ENCODE measurements around the gene ATG10. TPM values are rescaled to one million over a fixed set of nuclear protein-coding genes. Genes with fewer than 3 reads are reported as not detected.
"Not testable (repeated sequence)": the region's sequence is repeated elsewhere in the genome, so short reads cannot be mapped to it uniquely, and the experiment has no call there.

ATG10 gene
- total RNA-seq, 1 donor from 2014 or later: 6.1 TPM

- intact Hi-C loops (cut with micrococcal nuclease); H3K36me3 Mint-ChIP-seq (ENCODE audit: low read depth); H3K27me3 Mint-ChIP-seq (ENCODE audit: insufficient read depth); DNase-seq (ENCODE audit: low spot score); H3K4me3 Mint-ChIP-seq; H3K27ac Mint-ChIP-seq; H3K4me1 Mint-ChIP-seq (ENCODE audit: low read depth): not testable (repeated sequence)
- H3K9me3 Mint-ChIP-seq: peaks cover 27% of the 10 kb centered on the region
Measured at GRCh38 chr5:82042894-82043293, 71.1 kb downstream of the ATG10 start.

DNA sequence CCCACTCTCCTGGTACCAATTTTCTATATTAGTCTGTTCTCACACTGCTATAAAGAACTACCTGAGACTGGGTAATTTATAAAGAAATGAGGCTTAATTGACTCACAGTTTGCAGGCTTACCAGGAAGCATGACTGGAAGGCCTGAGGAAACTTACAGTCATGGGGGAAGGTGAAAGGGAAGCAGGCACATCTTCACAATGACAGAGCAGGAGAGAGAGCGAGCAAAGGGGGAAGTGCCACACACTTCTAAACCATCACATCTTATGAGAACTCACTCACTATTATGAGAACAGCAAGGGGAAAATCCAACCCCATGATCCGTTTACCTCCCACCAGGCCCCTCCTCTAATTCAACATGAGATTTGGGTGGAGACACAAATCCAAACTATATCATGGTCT is 72.2 kb downstream of the ATG10 start:
- H3K27ac Mint-ChIP-seq: no peak overlapping the region
- H3K9me3 Mint-ChIP-seq: peaks cover 25% of the 10 kb centered on the region
- no peaks in the 10 kb centered on the region for H3K4me1 Mint-ChIP-seq (ENCODE audit: low read depth)
- DNase-seq (ENCODE audit: low spot score): no peak
- H3K36me3 Mint-ChIP-seq (ENCODE audit: low read depth): peaks cover 4% of the 10 kb centered on the region
- no peaks in the 10 kb centered on the region for H3K27me3 Mint-ChIP-seq (ENCODE audit: insufficient read depth)
- H3K4me3 Mint-ChIP-seq: no peak overlapping the region
- intact Hi-C loops (cut with micrococcal nuclease): no loop called here

DNA sequence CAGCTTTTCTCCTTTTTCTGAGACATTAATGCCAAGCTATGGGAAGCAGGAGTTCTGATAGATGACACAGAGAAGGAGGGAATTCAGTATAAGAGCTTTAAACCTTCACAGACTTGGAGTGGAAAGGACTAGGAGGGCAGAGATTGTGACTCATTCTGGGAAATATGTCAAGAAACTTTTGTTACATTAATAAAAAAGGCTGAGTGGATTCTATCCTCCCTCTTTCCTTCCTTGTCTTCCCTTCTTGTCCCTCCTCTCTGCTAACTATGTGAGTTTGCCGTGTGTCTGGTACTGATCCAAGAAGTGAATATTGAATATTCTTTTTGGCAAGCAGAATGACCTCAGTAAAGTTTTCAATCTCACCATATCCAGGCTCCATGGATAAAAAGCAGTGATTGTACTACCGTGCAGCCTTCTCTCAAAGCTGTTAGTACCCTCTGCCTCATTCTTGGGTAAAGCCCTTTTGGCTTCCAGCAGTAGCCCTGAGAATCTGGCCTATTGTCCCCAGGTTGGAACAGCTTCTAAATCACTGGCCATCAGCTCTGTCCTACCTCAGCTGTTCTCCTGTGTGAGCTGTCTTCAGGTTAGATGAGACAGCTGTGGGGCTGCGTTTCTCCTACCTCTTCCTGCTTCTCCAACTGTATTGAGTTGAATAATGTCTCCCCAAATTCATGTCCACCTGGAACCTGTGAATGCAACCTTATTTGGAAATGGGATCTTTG is 73.9 kb downstream of the ATG10 start:
- DNase-seq (ENCODE audit: low spot score): no peak
- Mint-ChIP-seq H3K27me3 (ENCODE audit: insufficient read depth) (no peaks in the 10 kb centered on the region), H3K4me3 (no peak overlapping the region), H3K4me1 (ENCODE audit: low read depth) (no peaks in the 10 kb centered on the region), H3K9me3 (peaks cover 24% of the 10 kb centered on the region), H3K36me3 (ENCODE audit: low read depth) (peaks cover 4% of the 10 kb centered on the region), H3K27ac (no peak overlapping the region)
- intact Hi-C loops (cut with micrococcal nuclease): no loop called here

DNA sequence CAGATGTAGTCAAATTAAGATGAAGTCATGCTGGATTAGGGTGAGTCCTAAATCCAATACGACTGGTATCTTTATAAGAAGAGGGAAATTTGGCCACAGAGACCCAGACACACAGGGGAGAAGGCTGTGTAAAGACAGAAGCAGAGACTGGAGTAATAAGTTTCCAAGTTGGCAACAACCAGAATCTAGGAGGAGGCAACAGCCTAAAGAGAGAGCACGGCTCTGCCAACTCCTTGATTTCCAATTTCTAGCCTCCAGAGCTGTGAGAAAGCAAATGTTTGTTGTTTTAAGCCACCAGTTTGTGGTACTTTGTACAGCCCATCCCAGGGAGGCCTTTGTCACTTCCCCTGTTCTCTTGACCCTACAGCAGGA is 74.4 kb downstream of the ATG10 start:
- no peaks in the 10 kb centered on the region for H3K27me3 Mint-ChIP-seq (ENCODE audit: insufficient read depth)
- no peak overlapping the region for H3K4me3 Mint-ChIP-seq
- H3K27ac Mint-ChIP-seq: no peak overlapping the region
- DNase-seq (ENCODE audit: low spot score): no peak
- intact Hi-C loops (cut with micrococcal nuclease): no loop called here
- peaks cover 20% of the 10 kb centered on the region for H3K9me3 Mint-ChIP-seq
- no peaks in the 10 kb centered on the region for H3K4me1 Mint-ChIP-seq (ENCODE audit: low read depth)
- peaks cover 4% of the 10 kb centered on the region for H3K36me3 Mint-ChIP-seq (ENCODE audit: low read depth)

DNA sequence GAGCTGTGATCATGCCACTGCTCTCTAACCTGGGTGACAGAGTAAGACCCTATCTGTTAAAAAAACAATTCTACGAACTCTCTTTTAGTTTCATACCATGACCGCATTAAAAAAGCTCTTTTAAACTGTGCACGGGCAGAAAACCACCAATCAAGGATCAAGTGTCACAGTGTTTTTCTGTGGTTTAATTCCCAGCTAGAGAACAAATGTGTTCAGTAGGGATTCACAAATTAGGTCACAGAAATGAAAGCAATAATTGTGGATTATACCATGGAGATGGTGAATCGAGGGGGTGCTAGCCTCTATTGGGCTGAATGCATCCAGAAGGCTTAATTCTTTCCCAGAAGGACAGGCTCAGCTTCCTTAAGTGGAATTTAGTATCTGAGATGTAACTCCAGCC is 79.1 kb downstream of the ATG10 start:
- H3K4me3 Mint-ChIP-seq: no peak overlapping the region
- H3K4me1 Mint-ChIP-seq (ENCODE audit: low read depth): no peaks in the 10 kb centered on the region
- no peak overlapping the region for H3K27ac Mint-ChIP-seq
- no peaks in the 10 kb centered on the region for H3K9me3 Mint-ChIP-seq
- no peaks in the 10 kb centered on the region for H3K36me3 Mint-ChIP-seq (ENCODE audit: low read depth)
- DNase-seq (ENCODE audit: low spot score): no peak
- H3K27me3 Mint-ChIP-seq (ENCODE audit: insufficient read depth): no peaks in the 10 kb centered on the region
- intact Hi-C loops (cut with micrococcal nuclease): no loop called here

- intact Hi-C loops (cut with micrococcal nuclease): no loop called here
- Mint-ChIP-seq H3K36me3 (ENCODE audit: low read depth) (no peaks in the 10 kb centered on the region), H3K27ac (no peak overlapping the region), H3K9me3 (no peaks in the 10 kb centered on the region), H3K4me1 (ENCODE audit: low read depth) (no peaks in the 10 kb centered on the region), H3K27me3 (ENCODE audit: insufficient read depth) (no peaks in the 10 kb centered on the region), H3K4me3 (no peak overlapping the region)
- DNase-seq (ENCODE audit: low spot score): no peak
Measured at GRCh38 chr5:82054004-82054710, 82.3 kb downstream of the ATG10 start.

- no peak overlapping the region for H3K4me3 Mint-ChIP-seq
- DNase-seq (ENCODE audit: low spot score): no peak
- H3K36me3 Mint-ChIP-seq (ENCODE audit: low read depth): no peaks in the 10 kb centered on the region
- H3K27ac Mint-ChIP-seq: no peak overlapping the region
- H3K4me1 Mint-ChIP-seq (ENCODE audit: low read depth): no peaks in the 10 kb centered on the region
- no peaks in the 10 kb centered on the region for H3K9me3 Mint-ChIP-seq
- no peaks in the 10 kb centered on the region for H3K27me3 Mint-ChIP-seq (ENCODE audit: insufficient read depth)
- intact Hi-C loops (cut with micrococcal nuclease): no loop called here
Measured at GRCh38 chr5:82057051-82057450, 85.2 kb downstream of the ATG10 start.

GRCh38 chr5:82058710-82059109 is 86.9 kb downstream of the ATG10 start:
- no peak for DNase-seq (ENCODE audit: low spot score)

DNA sequence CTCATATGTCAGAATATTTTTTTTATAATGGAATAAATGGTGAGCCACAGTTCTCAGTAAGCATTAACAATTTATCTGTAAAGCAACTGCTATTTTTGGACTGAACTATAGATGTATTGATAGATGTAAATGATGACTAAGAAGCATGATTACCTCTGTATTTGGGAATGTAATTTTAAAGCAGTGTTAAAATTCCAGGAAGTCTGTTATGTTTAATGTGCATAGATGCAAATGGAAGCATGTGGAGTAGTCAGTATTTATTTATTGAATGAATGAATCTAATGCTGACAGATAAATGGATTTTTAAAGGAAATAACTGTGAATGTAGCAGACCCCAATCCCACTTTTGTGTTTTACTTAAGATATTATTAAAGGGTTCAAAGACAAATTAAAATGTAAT is 95.0 kb downstream of the ATG10 start:
- H3K36me3 Mint-ChIP-seq (ENCODE audit: low read depth): no peaks in the 10 kb centered on the region
- DNase-seq (ENCODE audit: low spot score): no peak
- intact Hi-C loops (cut with micrococcal nuclease): no loop called here
- H3K4me1 Mint-ChIP-seq (ENCODE audit: low read depth): peaks cover 4% of the 10 kb centered on the region
- H3K27ac Mint-ChIP-seq: no peak overlapping the region
- no peaks in the 10 kb centered on the region for H3K27me3 Mint-ChIP-seq (ENCODE audit: insufficient read depth)
- no peaks in the 10 kb centered on the region for H3K9me3 Mint-ChIP-seq
- no peak overlapping the region for H3K4me3 Mint-ChIP-seq

More at GRCh38 chr5:82058710-82059109, 86.9 kb downstream of the ATG10 start:
- Mint-ChIP-seq H3K27ac (no peak overlapping the region), H3K27me3 (ENCODE audit: insufficient read depth) (no peaks in the 10 kb centered on the region), H3K9me3 (no peaks in the 10 kb centered on the region), H3K36me3 (ENCODE audit: low read depth) (no peaks in the 10 kb centered on the region), H3K4me1 (ENCODE audit: low read depth) (no peaks in the 10 kb centered on the region), H3K4me3 (no peak overlapping the region)
- intact Hi-C loops (cut with micrococcal nuclease): no loop called here

- H3K36me3 Mint-ChIP-seq (ENCODE audit: low read depth); H3K4me1 Mint-ChIP-seq (ENCODE audit: low read depth); H3K27ac Mint-ChIP-seq; H3K9me3 Mint-ChIP-seq; H3K27me3 Mint-ChIP-seq (ENCODE audit: insufficient read depth); intact Hi-C loops (cut with micrococcal nuclease); DNase-seq (ENCODE audit: low spot score): not testable (repeated sequence)
- peak overlapping the region; percentile 17 for H3K4me3 Mint-ChIP-seq
Measured at GRCh38 chr5:82068042-82068441, 96.2 kb downstream of the ATG10 start.

- no peak overlapping the region for H3K4me3 Mint-ChIP-seq
- H3K27me3 Mint-ChIP-seq (ENCODE audit: insufficient read depth): peaks cover 3% of the 10 kb centered on the region
- no peak overlapping the region for H3K27ac Mint-ChIP-seq
- no peak for DNase-seq (ENCODE audit: low spot score)
- H3K4me1 Mint-ChIP-seq (ENCODE audit: low read depth): peaks cover 4% of the 10 kb centered on the region
- no peaks in the 10 kb centered on the region for H3K9me3 Mint-ChIP-seq
- peaks cover 3% of the 10 kb centered on the region for H3K36me3 Mint-ChIP-seq (ENCODE audit: low read depth)
- intact Hi-C loops (cut with micrococcal nuclease): no loop called here
Measured at GRCh38 chr5:82068723-82069122, 96.9 kb downstream of the ATG10 start.

GRCh38 chr5:82072138-82072537 is 100.3 kb downstream of the ATG10 start:
- no peaks in the 10 kb centered on the region for H3K9me3 Mint-ChIP-seq
- peaks cover 3% of the 10 kb centered on the region for H3K27me3 Mint-ChIP-seq (ENCODE audit: insufficient read depth)
- intact Hi-C loops (cut with micrococcal nuclease): no loop called here
- no peak for DNase-seq (ENCODE audit: low spot score)
- H3K4me1 Mint-ChIP-seq (ENCODE audit: low read depth): peaks cover 4% of the 10 kb centered on the region
- H3K4me3 Mint-ChIP-seq: no peak overlapping the region
- H3K27ac Mint-ChIP-seq: no peak overlapping the region
- H3K36me3 Mint-ChIP-seq (ENCODE audit: low read depth): peaks cover 3% of the 10 kb centered on the region

DNA sequence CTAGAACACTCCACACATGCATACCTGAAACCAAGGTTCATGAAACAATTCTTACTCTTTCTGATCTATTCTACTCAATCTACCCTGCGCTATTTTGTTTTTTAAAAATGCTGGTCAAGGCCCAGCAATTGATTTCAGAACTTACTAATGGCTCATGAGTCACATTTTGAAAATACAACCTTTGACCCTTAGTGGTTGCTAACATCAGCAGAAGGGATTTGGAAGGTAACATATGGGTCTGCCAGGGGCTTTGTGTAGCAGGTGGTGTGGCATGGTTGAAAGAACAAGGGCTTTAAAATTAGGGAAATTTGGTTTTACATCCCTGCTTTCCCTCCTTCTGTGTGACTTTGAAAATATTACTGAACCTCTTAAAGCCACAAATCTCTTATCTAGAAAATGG is 101.4 kb downstream of the ATG10 start:
- Mint-ChIP-seq H3K4me1 (ENCODE audit: low read depth) (peaks cover 1% of the 10 kb centered on the region), H3K27ac (no peak overlapping the region)

More for the DNA sequence above, 101.4 kb downstream of the ATG10 start:
- peaks cover 3% of the 10 kb centered on the region for H3K27me3 Mint-ChIP-seq (ENCODE audit: insufficient read depth)
- H3K36me3 Mint-ChIP-seq (ENCODE audit: low read depth): peaks cover 3% of the 10 kb centered on the region
- H3K9me3 Mint-ChIP-seq: no peaks in the 10 kb centered on the region
- no peak for DNase-seq (ENCODE audit: low spot score)
- H3K4me3 Mint-ChIP-seq: no peak overlapping the region
- intact Hi-C loops (cut with micrococcal nuclease): no loop called here

Measured in activated T-helper 1 cell treated with anti-CD3 and anti-CD28 coated beads, Interleukin-12 subunit alpha, Interleukin-12 subunit beta, Interleukin-2, Interleukin-4 antibody, amounts not matched to agents 30 ng/mL and 10 ng/mL and 1 ng/mL, durations not matched to agents 14 hours and 24 hours and 36 hours (primary cell).